A549 (cell line): ENCODE results near the gene IP6K3. TPM values are rescaled to one million over a fixed set of nuclear protein-coding genes. Genes with fewer than 3 reads are reported as not detected.

Experiments
- ATAC-seq, 2 experiments: fragments of 200-7000 bp in 1 of 2; fragments of >200 bp in 1 of 2; cut with Nextera tagmentation in 1 of 2; cut with Tn5 transposase in 1 of 2; 3 replicates each; pipeline versions ENCODE4 v1.8.0 to v1.9.1; 2018 to 2020; ENCODE audit warnings: mild to moderate bottlenecking in 1 of 2, moderate library complexity in 1 of 2
- CTCF ChIA-PET: fragments of 300-600 bp; sonication (Branson Sonifier 250); formaldehyde crosslinking; extraction: SDS; loops from one replicate; lab custom pipeline; 2021; ENCODE audit warnings: antibody characterized with exemption, inconsistent platforms; lab: Yijun Ruan, JAX
- POLR2A ChIA-PET: fragments of 350-600 bp; formaldehyde crosslinking; extraction: SDS; loops from one replicate; lab custom pipeline; 2021; ENCODE audit warnings: antibody characterized with exemption, inconsistent platforms; lab: Yijun Ruan, JAX
- DNase-seq, 2 experiments: peaks; one replicate each; pipeline versions ENCODE4 v3.0.0 to v3.0.0-alpha.2; 2011 to 2016; ENCODE audit warnings: low read depth in 1 of 2, low spot score in 1 of 2
- FAIRE-seq: peaks from 2 replicates; lab custom pipeline; 2011; peaks lifted over from hg19 to GRCh38; lab: Jason Lieb, UNC
- H3K27ac ChIP-seq, 2 experiments: fragments of >200 bp; sonication (Bioruptor Twin); formaldehyde crosslinking; 3 replicates each; pipeline ENCODE4 v1.5.1; 2016 to 2017
- H3K4me1 ChIP-seq: fragments of >200 bp; sonication (Bioruptor Twin); formaldehyde crosslinking; 3 replicates; pipeline ENCODE4 v1.6.1; 2016
- H3K4me2 ChIP-seq: fragments of >200 bp; sonication (Bioruptor Twin); formaldehyde crosslinking; 3 replicates; pipeline ENCODE4 v1.6.1; 2016
- H3K4me3 ChIP-seq: fragments of >200 bp; sonication (Bioruptor Twin); formaldehyde crosslinking; 3 replicates; pipeline ENCODE4 v1.5.1; 2016
- H3K9me3 ChIP-seq: fragments of >200 bp; sonication (Bioruptor Twin); formaldehyde crosslinking; 3 replicates; pipeline ENCODE4 v1.6.1; 2016
- ATOH8 ChIP-seq: fragments of 250-450 bp; sonication (Bioruptor Pico); IDR thresholded peaks from 2 replicates; pipeline ENCODE4 v1.5.0; 2020; ENCODE audit warnings: low read depth, mild to moderate bottlenecking, moderate library complexity
- CBX8 ChIP-seq: fragments of 200-600 bp; sonication (generic); IDR thresholded peaks from 2 replicates; pipeline ENCODE4 v1.6.1; 2016
- CEBPB ChIP-seq, 2 experiments: fragments of >200 bp in 1 of 2; sonication (Bioruptor Twin) in 1 of 2; formaldehyde crosslinking in 1 of 2; IDR thresholded peaks; 2 replicates each; pipeline ENCODE4 v1.6.1; 2012 to 2016
- CTCF ChIP-seq: fragments of >200 bp; sonication (Bioruptor Twin); formaldehyde crosslinking; IDR thresholded peaks from 3 replicates; pipeline ENCODE4 v1.5.1; 2016
- GATA3 ChIP-seq: IDR thresholded peaks from 2 replicates; pipeline ENCODE4 v1.6.1; 2012; ENCODE audit warnings: borderline replicate concordance
- HDAC2 ChIP-seq: fragments of 200-600 bp; sonication (generic); IDR thresholded peaks from 2 replicates; pipeline ENCODE4 v1.6.1; 2016
- HES2 ChIP-seq: fragments of >200 bp; sonication (Bioruptor Twin); formaldehyde crosslinking; IDR thresholded peaks from 2 replicates; pipeline ENCODE4 v1.6.1; 2016
- HEYL ChIP-seq: fragments of 250-450 bp; sonication (Bioruptor Pico); IDR thresholded peaks from 2 replicates; pipeline ENCODE4 v1.8.0; 2021; ENCODE audit warnings: mild to moderate bottlenecking, moderate library complexity
- HOXB13 ChIP-seq: fragments of 250-450 bp; sonication (Bioruptor Pico); IDR thresholded peaks from 2 replicates; pipeline ENCODE4 v1.5.0; 2020; ENCODE audit warnings: low read depth, mild to moderate bottlenecking, moderate library complexity
- JUN ChIP-seq, 2 experiments: fragments of >200 bp; sonication (Bioruptor Twin); formaldehyde crosslinking; IDR thresholded peaks; 2 replicates in 1 of 2; 3 replicates in 1 of 2; pipeline ENCODE4 v1.6.1; 2016 to 2017
- KDM5A ChIP-seq: fragments of 200-600 bp; sonication (generic); IDR thresholded peaks from 2 replicates; pipeline ENCODE4 v1.6.1; 2016; ENCODE audit warnings: antibody characterized with exemption, mild to moderate bottlenecking
- MAFK ChIP-seq: fragments of 450-650 bp; IDR thresholded peaks from 2 replicates; pipeline ENCODE4 v1.6.1; 2014; ENCODE audit not compliant: partially characterized antibody
- NR3C1 ChIP-seq: fragments of >200 bp; sonication (Bioruptor Twin); formaldehyde crosslinking; IDR thresholded peaks from 3 replicates; pipeline ENCODE4 v1.6.1; 2017
- PBX3 ChIP-seq: IDR thresholded peaks from 2 replicates; pipeline ENCODE4 v1.6.1; 2012
- RAD21 ChIP-seq, 2 experiments: fragments of >200 bp in 1 of 2; sonication (Bioruptor Twin) in 1 of 2; formaldehyde crosslinking in 1 of 2; IDR thresholded peaks in 1 of 2; conservative IDR thresholded peaks in 1 of 2; 2 replicates in 1 of 2; 3 replicates in 1 of 2; pipeline ENCODE4 v1.6.1; 2012 to 2018; ENCODE audit warnings: inconsistent platforms in 1 of 2
- RFX5 ChIP-seq: fragments of 450-650 bp; IDR thresholded peaks from 2 replicates; pipeline ENCODE4 v1.7.1; 2014; ENCODE audit warnings: antibody characterized with exemption, mild to moderate bottlenecking, moderate library complexity
- SMC3 ChIP-seq: fragments of >200 bp; sonication (Bioruptor Twin); formaldehyde crosslinking; IDR thresholded peaks from 3 replicates; pipeline ENCODE4 v1.6.1; 2018; ENCODE audit warnings: inconsistent platforms
- SREBF2 ChIP-seq: fragments of 450-650 bp; IDR thresholded peaks from 2 replicates; pipeline ENCODE4 v1.6.1; 2014; ENCODE audit warnings: mild to moderate bottlenecking, moderate library complexity
- ZC3H11A ChIP-seq: fragments of 450-650 bp; IDR thresholded peaks from 2 replicates; pipeline ENCODE4 v1.6.1; 2014; ENCODE audit warnings: antibody characterized with exemption, mild to moderate bottlenecking
- ZFP36 ChIP-seq: fragments of 450-650 bp; IDR thresholded peaks from 2 replicates; pipeline ENCODE4 v1.6.1; 2014; ENCODE audit warnings: borderline replicate concordance; ENCODE audit not compliant: partially characterized antibody
- ZNF302 ChIP-seq: fragments of 250-450 bp; sonication (Bioruptor Pico); IDR thresholded peaks from 2 replicates; pipeline ENCODE4 v1.9.0; 2021; ENCODE audit warnings: inconsistent platforms, mild to moderate bottlenecking, moderate library complexity
- ZSCAN20 ChIP-seq: fragments of 250-450 bp; sonication (Bioruptor Pico); IDR thresholded peaks from 2 replicates; pipeline ENCODE4 v1.8.0; 2022; ENCODE audit warnings: mild to moderate bottlenecking, moderate library complexity
- WGBS: methylation state at CpG from one replicate; pipeline ENCODE4 v1.1.6; 2017; ENCODE audit errors: missing lambda C conversion rate; 5-methylcytosine and 5-hydroxymethylcytosine counted together
- polyA plus RNA-seq, 4 experiments: library from polyadenylated mRNA; depleted of rRNA in 3 of 4; stranded (reverse); fragments of >200 nt; fragmentation: RNase III in 1 of 4; extraction: RNeasy Plus Mini Kit Qiagen cat#74134 plus additional on column Dnase treatment in 1 of 4; gene quantifications; 2 replicates in 3 of 4; 3 replicates in 1 of 4; pipeline ENCODE4 v1.2.3, GENCODE V29; 2011 to 2017
- TF ChIP-seq, protein P1 (sequence below): fragments of >200 bp; sonication (Bioruptor Twin); formaldehyde crosslinking; IDR thresholded peaks from 3 replicates; pipeline ENCODE4 v1.6.1; 2016

IP6K3 gene
- polyA plus RNA-seq, 2 of the 4 experiments (the other 2 are of a cell fraction), result 0.03 to 0.12 TPM

DNA sequence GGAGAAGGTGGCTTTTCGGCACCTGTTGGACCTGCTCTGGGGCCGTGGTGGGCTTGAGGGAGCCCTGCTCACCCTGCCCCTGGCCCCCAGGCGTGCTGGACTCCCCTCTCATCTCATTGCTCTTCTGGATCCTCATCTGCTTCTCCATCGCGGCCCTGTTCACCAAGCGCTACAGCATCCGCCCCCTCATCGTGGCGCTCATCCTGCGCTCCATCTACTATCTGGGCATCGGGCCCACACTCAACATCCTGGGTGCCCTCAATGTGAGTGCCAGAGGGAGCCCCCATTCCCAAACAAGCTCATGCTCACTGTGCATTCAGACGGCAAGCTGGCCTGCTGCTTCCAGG, 57.6 kb downstream of the IP6K3 start:
- WGBS, result 89% methylated on average over 12 of the region's 12 CpGs
- Histone ChIP-seq H3K4me1 (peaks cover 4% of the 10 kb centered on the region), H3K4me2 (no peak overlapping the region), H3K4me3 (no peak overlapping the region), H3K27ac (no peak overlapping the region), H3K9me3 (no peaks in the 10 kb centered on the region)
- ATAC-seq, result no peak
- CTCF ChIA-PET, result interaction anchor here (0.9 to 2.4 kb wide), 3 partner anchors 12 to 102 kb away, joined by 3 to 12 read pairs (median 5); no protein-coding TSS in a partner anchor
- FAIRE-seq, result no peak
- TF ChIP-seq CBX8 (no peak), MAFK (no peak), ZNF302 (CRISPR knock-in tag) (no peak), SMC3 (no peak), ATOH8 (no peak), ZFP36 (no peak)
- POLR2A ChIA-PET, result no interaction called here
- DNase-seq, result no peak

DNA sequence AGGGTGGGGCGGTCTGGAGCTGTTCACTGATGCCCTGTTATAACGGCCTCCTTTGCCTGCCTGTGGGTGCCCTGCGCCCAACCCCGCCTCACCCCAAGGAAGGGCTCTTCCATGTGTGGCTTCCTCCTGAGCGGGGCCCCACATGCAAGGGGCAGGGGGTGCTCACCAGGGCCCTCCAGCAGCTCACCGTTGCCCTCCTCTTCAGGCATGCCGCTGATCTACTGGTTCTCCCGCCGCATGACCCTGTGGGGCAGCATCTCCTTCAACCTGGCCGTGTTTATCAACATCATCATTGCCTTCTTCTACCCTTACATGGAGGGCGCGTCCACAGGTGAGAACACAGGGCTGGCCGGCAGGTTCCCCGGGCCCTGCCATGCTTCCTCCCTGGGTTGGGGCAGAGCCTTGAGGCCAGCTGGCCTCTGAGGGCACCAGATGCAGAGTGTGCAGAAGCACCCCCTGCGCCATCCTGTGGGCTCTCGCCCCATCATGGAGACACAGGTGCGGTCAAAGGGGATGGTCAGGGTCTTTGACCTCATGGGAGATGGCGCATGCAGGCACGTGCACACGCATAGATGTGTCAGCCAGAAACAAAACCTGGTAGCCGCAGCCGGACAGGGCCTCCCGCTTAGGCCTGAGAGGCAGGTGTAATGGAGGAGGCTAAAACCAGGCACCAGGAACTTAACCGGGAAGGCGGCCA, 58.1 kb downstream of the IP6K3 start:
- ATAC-seq (no peak), FAIRE-seq (no peak)
- POLR2A ChIA-PET, result no interaction called here

More for the DNA sequence above, 58.1 kb downstream of the IP6K3 start:
- CTCF ChIA-PET, result interaction anchor here (0.9 to 2.4 kb wide), 4 partner anchors 12 to 55 kb away, joined by 3 to 12 read pairs (median 7); no protein-coding TSS in a partner anchor
- H3K9me3 ChIP-seq, result no peaks in the 10 kb centered on the region
- 91% methylated on average over 17 of the region's 25 CpGs for WGBS
- H3K4me2 ChIP-seq, result no peak overlapping the region
- no peak overlapping the region for H3K4me3 ChIP-seq
- DNase-seq, result no peak
- no peak for TF ChIP-seq CTCF
- no peak for TF ChIP-seq RAD21 (conservative IDR thresholded peaks at IDR 0.05 in 1 of 2, IDR thresholded peaks at IDR 0.05 in 1 of 2)
- no peak for TF ChIP-seq HOXB13 (CRISPR knock-in tag)
- no peak for TF ChIP-seq NR3C1
- no peak for TF ChIP-seq HES2
- no peak for TF ChIP-seq GATA3
- TF ChIP-seq HDAC2, result no peak
- no peak for TF ChIP-seq KDM5A
- TF ChIP-seq CEBPB (IDR thresholded peaks at IDR 0.05), result no peak
- no peak for TF ChIP-seq PBX3
- no peak for TF ChIP-seq ZC3H11A
- TF ChIP-seq HEYL, result no peak
- TF ChIP-seq, protein P1, sequence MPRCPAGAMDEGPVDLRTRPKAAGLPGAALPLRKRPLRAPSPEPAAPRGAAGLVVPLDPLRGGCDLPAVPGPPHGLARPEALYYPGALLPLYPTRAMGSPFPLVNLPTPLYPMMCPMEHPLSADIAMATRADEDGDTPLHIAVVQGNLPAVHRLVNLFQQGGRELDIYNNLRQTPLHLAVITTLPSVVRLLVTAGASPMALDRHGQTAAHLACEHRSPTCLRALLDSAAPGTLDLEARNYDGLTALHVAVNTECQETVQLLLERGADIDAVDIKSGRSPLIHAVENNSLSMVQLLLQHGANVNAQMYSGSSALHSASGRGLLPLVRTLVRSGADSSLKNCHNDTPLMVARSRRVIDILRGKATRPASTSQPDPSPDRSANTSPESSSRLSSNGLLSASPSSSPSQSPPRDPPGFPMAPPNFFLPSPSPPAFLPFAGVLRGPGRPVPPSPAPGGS, result no peak
- no peak for TF ChIP-seq JUN (IDR thresholded peaks at IDR 0.05)
- no peak for TF ChIP-seq SMC3
- no peak for TF ChIP-seq SREBF2
- no peak for TF ChIP-seq RFX5
- no peak for TF ChIP-seq ATOH8
- no peak for TF ChIP-seq ZSCAN20 (CRISPR knock-in tag)
- no peak overlapping the region for H3K27ac ChIP-seq
- no peaks in the 10 kb centered on the region; the same call in 2 of the 3 replicates for H3K4me1 ChIP-seq
